Adrenal gland (tissue), 12 donors: ENCODE data around the gene PIWIL4. TPM values are rescaled to one million over a fixed set of nuclear protein-coding genes. Genes with fewer than 3 reads are reported as not detected.

Experiments
- DNase-seq, 7 donors: peaks; one replicate each; pipeline ENCODE4 v3.0.0-alpha.2; 2019 to 2020
- H3K27ac ChIP-seq, 5 donors: fragments of 200-600 bp; sonication (generic) in 4 of 5; 1 replicate in 3 of 5; 2 replicates in 2 of 5; pipeline versions ENCODE4 v1.5.1 to v1.8.0; 2016 to 2020; ENCODE audit warnings: mild to moderate bottlenecking in 1 of 5
- H3K27me3 ChIP-seq: fragments of 200-600 bp; 2 replicates; pipeline ENCODE4 v1.8.0; 2021
- H3K36me3 ChIP-seq, 2 donors: fragments of 200-600 bp; replicated peaks in 1 of 2; 1 replicate in 1 of 2; 2 replicates in 1 of 2; pipeline versions ENCODE4 v1.5.1 to v1.8.0; 2018 to 2022
- H3K4me1 ChIP-seq, 2 donors: fragments of 200-600 bp; replicated peaks in 1 of 2; 1 replicate in 1 of 2; 2 replicates in 1 of 2; pipeline versions ENCODE4 v1.5.1 to v1.8.0; 2018 to 2021
- H3K4me3 ChIP-seq, 4 donors: fragments of 200-600 bp; sonication (generic) in 3 of 4; one replicate each; pipeline ENCODE4 v1.5.1; 2016 to 2018
- H3K9me3 ChIP-seq, 3 donors: fragments of 200-600 bp; sonication (generic) in 1 of 3; replicated peaks in 1 of 3; 1 replicate in 2 of 3; 2 replicates in 1 of 3; pipeline versions ENCODE4 v1.5.1 to v1.8.0; 2016 to 2021
- POLR2A ChIP-seq, 2 donors: fragments of 450-650 bp; IDR thresholded peaks; one replicate each; pipeline ENCODE4 v1.6.1; 2017; ENCODE audit warnings: antibody characterized with exemption in 2 of 2, mild to moderate bottlenecking in 2 of 2, moderate library complexity in 1 of 2
- WGBS, 4 donors: extraction: QIAGEN DNeasy Blood & Tissue Kit in 2 of 4; methylation state at CpG; one replicate each; pipeline versions ENCODE4 v1.1.5 to v1.1.7; 2013 to 2017; 5-methylcytosine and 5-hydroxymethylcytosine counted together
- intact Hi-C, 2 donors: fragments of 100-400 bp; cut with DNase I; formaldehyde crosslinking; loops; one replicate each; pipeline versions ENCODE4 v1.14.1 to v1.15.0; 2022 to 2023
- polyA plus RNA-seq, 3 donors: library from polyadenylated mRNA; stranded (reverse); fragments of 200-250 nt in 2 of 3; fragments of 350-450 nt in 1 of 3; fragmentation: Illumina TruSeq in 1 of 3; extraction: RNeasy Lipid Tissue Mini Kit (QIAGEN cat#74804) in 1 of 3; gene quantifications; one replicate each; pipeline ENCODE4 v1.2.3, GENCODE V29; 2013 to 2014
- total RNA-seq, 9 donors: library from RNA; depleted of rRNA in 4 of 9; stranded (reverse); fragments of >200 nt in 4 of 9; fragments of 120-200 nt in 1 of 9; fragmentation: NEBNext Ultra II Directional in 1 of 9; extraction: Animal tissue kit (Norgen Biotek cat#: 25700) in 1 of 9; gene quantifications; one replicate each; pipeline versions ENCODE4 v1.1.0 to v1.2.4, GENCODE V29; 2013 to 2023
- TF ChIP-seq, protein P1 (sequence below), 6 experiments: fragments of 450-650 bp in 4 of 6; fragments of 200-600 bp in 2 of 6; sonication (generic) in 1 of 6; IDR thresholded peaks; 1 replicate in 5 of 6; 2 replicates in 1 of 6; pipeline versions ENCODE4 v1.5.1 to v1.8.0; 2016 to 2021; ENCODE audit warnings: antibody characterized with exemption in 6 of 6, mild to moderate bottlenecking in 2 of 6, moderate library complexity in 1 of 6
- donor health status: healthy with polysubstance abuse.
- donor health status: Bipolar disorder and iron deficiency.
- donor health status: DM: yes; HTN: yes; CAD: no.
- donor health status: DM: no; HTN: no; CAD: no.
- donor health status: DM: no; HTN: no; CAD: no.
- donor health status: DM: yes; HTN: yes; CAD: no.

PIWIL4 gene
- total and polyA plus RNA-seq, 12 donors = 0.12 to 3.0 (median 1.6) TPM

DNA sequence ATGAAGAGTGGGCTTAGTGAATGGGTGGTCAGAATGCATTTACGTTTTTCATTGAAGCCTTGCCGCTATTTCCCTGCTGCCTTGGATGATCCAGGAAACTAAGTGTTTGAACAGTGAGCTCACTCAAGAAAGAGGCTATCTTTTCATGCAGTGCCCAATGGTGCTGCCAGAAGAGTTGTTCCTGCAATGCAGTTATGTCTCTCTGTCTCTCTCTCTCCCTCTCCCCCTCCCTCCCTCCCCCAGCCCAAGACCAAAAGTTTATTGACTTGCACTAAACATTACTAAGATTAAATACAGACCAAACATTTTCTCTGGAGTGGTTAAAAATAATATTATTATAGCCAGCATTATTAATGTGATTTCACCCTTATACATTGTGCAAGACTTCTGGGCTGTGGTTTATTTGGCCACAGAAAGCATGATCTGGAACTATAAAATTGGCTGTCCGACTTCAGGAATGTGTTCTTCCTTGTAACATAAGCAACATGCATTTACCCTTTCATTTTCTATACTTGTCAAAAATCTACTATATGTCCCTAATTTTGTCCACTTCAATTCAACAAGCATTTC, 30.1 kb upstream of the PIWIL4 start:
- Histone ChIP-seq H3K4me3 (no peak overlapping the region), H3K36me3 (no peaks in the 10 kb centered on the region), H3K9me3 (no peaks in the 10 kb centered on the region), H3K27ac (no peak overlapping the region), H3K4me1 (no peaks in the 10 kb centered on the region), H3K27me3 (no peaks in the 10 kb centered on the region)
- DNase-seq = no peak
- TF ChIP-seq, protein P1, sequence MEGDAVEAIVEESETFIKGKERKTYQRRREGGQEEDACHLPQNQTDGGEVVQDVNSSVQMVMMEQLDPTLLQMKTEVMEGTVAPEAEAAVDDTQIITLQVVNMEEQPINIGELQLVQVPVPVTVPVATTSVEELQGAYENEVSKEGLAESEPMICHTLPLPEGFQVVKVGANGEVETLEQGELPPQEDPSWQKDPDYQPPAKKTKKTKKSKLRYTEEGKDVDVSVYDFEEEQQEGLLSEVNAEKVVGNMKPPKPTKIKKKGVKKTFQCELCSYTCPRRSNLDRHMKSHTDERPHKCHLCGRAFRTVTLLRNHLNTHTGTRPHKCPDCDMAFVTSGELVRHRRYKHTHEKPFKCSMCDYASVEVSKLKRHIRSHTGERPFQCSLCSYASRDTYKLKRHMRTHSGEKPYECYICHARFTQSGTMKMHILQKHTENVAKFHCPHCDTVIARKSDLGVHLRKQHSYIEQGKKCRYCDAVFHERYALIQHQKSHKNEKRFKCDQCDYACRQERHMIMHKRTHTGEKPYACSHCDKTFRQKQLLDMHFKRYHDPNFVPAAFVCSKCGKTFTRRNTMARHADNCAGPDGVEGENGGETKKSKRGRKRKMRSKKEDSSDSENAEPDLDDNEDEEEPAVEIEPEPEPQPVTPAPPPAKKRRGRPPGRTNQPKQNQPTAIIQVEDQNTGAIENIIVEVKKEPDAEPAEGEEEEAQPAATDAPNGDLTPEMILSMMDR (IDR thresholded peaks at IDR 0.05) = no peak
- no peak for TF ChIP-seq POLR2A (IDR thresholded peaks at IDR 0.05)
- WGBS, 4 donors = 47 to 55% (median 53%) methylated on average over 3 of the region's 3 CpGs
- intact Hi-C loops = no loop called here

GRCh38 chr11:94539420-94539819, 27.7 kb upstream of the PIWIL4 start:
- no peaks in the 10 kb centered on the region for H3K27me3 ChIP-seq
- H3K9me3 ChIP-seq = no peaks in the 10 kb centered on the region
- 39 to 93% (median 83%) methylated on average over 1 of the region's 1 CpG for WGBS, 4 donors
- DNase-seq = no peak
- no peak overlapping the region for H3K4me3 ChIP-seq
- intact Hi-C loops = no loop called here
- no peak overlapping the region for H3K27ac ChIP-seq
- H3K4me1 ChIP-seq = peaks cover 0 to 4% of the 10 kb centered on the region in 2 donors
- TF ChIP-seq, protein P1 (IDR thresholded peaks at IDR 0.05) = no peak
- TF ChIP-seq POLR2A (IDR thresholded peaks at IDR 0.05) = no peak
- no peaks in the 10 kb centered on the region for H3K36me3 ChIP-seq

DNA sequence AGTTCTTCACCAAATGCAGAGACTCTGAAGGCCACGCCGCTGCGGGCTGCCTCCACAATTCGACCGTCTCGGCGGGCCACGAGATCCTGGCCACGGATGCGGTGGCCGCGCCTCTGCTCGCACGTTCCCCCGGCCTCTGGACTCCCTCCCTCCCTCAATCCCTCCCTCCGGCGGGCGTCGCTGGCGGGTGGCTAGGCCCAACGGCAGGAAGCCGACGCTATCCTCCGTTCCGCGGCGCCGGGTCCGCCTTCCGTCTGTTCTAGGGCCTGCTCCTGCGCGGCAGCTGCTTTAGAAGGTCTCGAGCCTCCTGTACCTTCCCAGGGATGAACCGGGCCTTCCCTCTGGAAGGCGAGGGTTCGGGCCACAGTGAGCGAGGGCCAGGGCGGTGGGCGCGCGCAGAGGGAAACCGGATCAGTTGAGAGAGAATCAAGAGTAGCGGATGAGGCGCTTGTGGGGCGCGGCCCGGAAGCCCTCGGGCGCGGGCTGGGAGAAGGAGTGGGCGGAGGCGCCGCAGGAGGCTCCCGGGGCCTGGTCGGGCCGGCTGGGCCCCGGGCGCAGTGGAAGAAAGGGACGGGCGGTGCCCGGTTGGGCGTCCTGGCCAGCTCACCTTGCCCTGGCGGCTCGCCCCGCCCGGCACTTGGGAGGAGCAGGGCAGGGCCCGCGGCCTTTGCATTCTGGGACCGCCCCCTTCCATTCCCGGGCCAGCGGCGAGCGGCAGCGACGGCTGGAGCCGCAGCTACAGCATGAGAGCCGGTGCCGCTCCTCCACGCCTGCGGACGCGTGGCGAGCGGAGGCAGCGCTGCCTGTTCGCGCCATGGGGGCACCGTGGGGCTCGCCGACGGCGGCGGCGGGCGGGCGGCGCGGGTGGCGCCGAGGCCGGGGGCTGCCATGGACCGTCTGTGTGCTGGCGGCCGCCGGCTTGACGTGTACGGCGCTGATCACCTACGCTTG, 23.2 kb upstream of the PIWIL4 start, which contains the start of gene FUT4:
Gene FUT4 (plus strand): TSS at position 227 of the 951 bp plus-strand sequence. CDS start 213 bp downstream, at position 440.
- intact Hi-C loops = no loop called here
- 0 to 1% (median 1%) methylated on average over 47 to 109 of the region's 109 CpGs for WGBS, 4 donors
- Histone ChIP-seq H3K9me3 (no peaks in the 10 kb centered on the region), H3K4me3 (peak within 1 kb of the TSS; percentile 49 to 88 (median 72)), H3K4me1 (peaks cover 6 to 32% of the 10 kb centered on the region in 2 donors), H3K27ac (peak within 1 kb of the TSS; percentile 93 to 98 (median 96)), H3K36me3 (no peaks in the 10 kb centered on the region), H3K27me3 (no peaks in the 10 kb centered on the region)
- peak; percentile 86 to 92 (median 88) for DNase-seq
- peak; percentile 61 to 77 for TF ChIP-seq POLR2A (IDR thresholded peaks at IDR 0.05)
- TF ChIP-seq, protein P1 (IDR thresholded peaks at IDR 0.05) = peak in 1 of 6 experiments; percentile 16

DNA sequence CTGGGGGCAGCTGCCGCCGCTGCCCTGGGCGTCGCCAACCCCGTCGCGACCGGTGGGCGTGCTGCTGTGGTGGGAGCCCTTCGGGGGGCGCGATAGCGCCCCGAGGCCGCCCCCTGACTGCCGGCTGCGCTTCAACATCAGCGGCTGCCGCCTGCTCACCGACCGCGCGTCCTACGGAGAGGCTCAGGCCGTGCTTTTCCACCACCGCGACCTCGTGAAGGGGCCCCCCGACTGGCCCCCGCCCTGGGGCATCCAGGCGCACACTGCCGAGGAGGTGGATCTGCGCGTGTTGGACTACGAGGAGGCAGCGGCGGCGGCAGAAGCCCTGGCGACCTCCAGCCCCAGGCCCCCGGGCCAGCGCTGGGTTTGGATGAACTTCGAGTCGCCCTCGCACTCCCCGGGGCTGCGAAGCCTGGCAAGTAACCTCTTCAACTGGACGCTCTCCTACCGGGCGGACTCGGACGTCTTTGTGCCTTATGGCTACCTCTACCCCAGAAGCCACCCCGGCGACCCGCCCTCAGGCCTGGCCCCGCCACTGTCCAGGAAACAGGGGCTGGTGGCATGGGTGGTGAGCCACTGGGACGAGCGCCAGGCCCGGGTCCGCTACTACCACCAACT, 22.4 kb upstream of the PIWIL4 start:
- peaks cover 6 to 32% of the 10 kb centered on the region in 2 donors for H3K4me1 ChIP-seq
- no peaks in the 10 kb centered on the region for H3K36me3 ChIP-seq
- intact Hi-C loops = no loop called here
- H3K27ac ChIP-seq = peak overlapping the region in 4 of 5 donors; percentile 93 to 98 (median 95)
- H3K9me3 ChIP-seq = no peaks in the 10 kb centered on the region
- peak in 3 of 7 donors; percentile 15 to 30 (median 24) for DNase-seq
- H3K4me3 ChIP-seq = peak overlapping the region in 3 of 4 donors; percentile 49 to 88 (median 72)
- TF ChIP-seq, protein P1 (IDR thresholded peaks at IDR 0.05) = no peak
- TF ChIP-seq POLR2A (IDR thresholded peaks at IDR 0.05) = no peak
- WGBS, 4 donors = 24 to 68% (median 25%) methylated on average over 9 to 59 of the region's 59 CpGs; no CpG with 5 or more reads in 1 of the 4 donors
- H3K27me3 ChIP-seq = no peaks in the 10 kb centered on the region
